ENCODE data around the gene ARHGAP18.
A peak's percentile ranks its signal among the peaks of the same experiment; 100 is the strongest.

The ARHGAP18 gene

GRCh38 chr6:129748901-129749748 is 39.1 kb upstream of the ARHGAP18 start:
- DNase-seq (ENCODE audit: low spot score), result no peak

GRCh38 chr6:129748212-129748900 is 38.4 kb upstream of the ARHGAP18 start:
- peak; percentile 61 for DNase-seq (ENCODE audit: low spot score)
- no peak for TF ChIP-seq CTCF (IDR thresholded peaks at IDR 0.05; ENCODE audit: extremely low read depth, missing control alignments)

More at GRCh38 chr6:129748901-129749748, 39.1 kb upstream of the ARHGAP18 start:
- TF ChIP-seq CTCF (IDR thresholded peaks at IDR 0.05; ENCODE audit: extremely low read depth, missing control alignments), result no peak

- no peak for DNase-seq (ENCODE audit: low spot score)
- no peak for TF ChIP-seq CTCF (IDR thresholded peaks at IDR 0.05; ENCODE audit: extremely low read depth, missing control alignments)
Observed at GRCh38 chr6:129747588-129748112, 37.7 kb upstream of the ARHGAP18 start.

GRCh38 chr6:129744880-129745237 is 34.9 kb upstream of the ARHGAP18 start:
- no peak for TF ChIP-seq CTCF (IDR thresholded peaks at IDR 0.05; ENCODE audit: extremely low read depth, missing control alignments)
- DNase-seq (ENCODE audit: low spot score), result no peak

- no peak for DNase-seq (ENCODE audit: low spot score)
- TF ChIP-seq CTCF (IDR thresholded peaks at IDR 0.05; ENCODE audit: extremely low read depth, missing control alignments), result no peak
Observed at GRCh38 chr6:129744201-129744879, 34.4 kb upstream of the ARHGAP18 start.

GRCh38 chr6:129740013-129740412 is 30.0 kb upstream of the ARHGAP18 start:
- no peak for DNase-seq (ENCODE audit: low spot score)
- TF ChIP-seq CTCF (IDR thresholded peaks at IDR 0.05; ENCODE audit: extremely low read depth, missing control alignments), result no peak
